Epithelial cell of proximal tubule (primary cell): ENCODE results near the gene PRSS1. TPM values are rescaled to one million over a fixed set of nuclear protein-coding genes. Genes with fewer than 3 reads are reported as not detected.
"Not testable (repeated sequence)": the region's sequence is repeated elsewhere in the genome, so short reads cannot be mapped to it uniquely, and the experiment has no call there.

Experiments
- DNase-seq: peaks from one replicate; pipeline ENCODE4 v3.0.0-alpha.2; 2011; ENCODE audit warnings: low read depth
- H3K4me3 ChIP-seq: 2 replicates; pipeline ENCODE4 v1.5.1; 2011; ENCODE audit warnings: low read depth, mild to moderate bottlenecking, low read length
- CTCF ChIP-seq: conservative IDR thresholded peaks from 2 replicates; pipeline ENCODE4 v1.5.1; 2012; ENCODE audit warnings: low read depth, mild to moderate bottlenecking, low read length
- total RNA-seq: library from RNA; depleted of rRNA; stranded (reverse); fragments of >200 nt; gene quantifications from 2 replicates; pipeline ENCODE4 v1.2.3, GENCODE V29; 2015

The PRSS1 gene
- total RNA-seq, 1 donor from 2014 or later: not detected

DNA sequence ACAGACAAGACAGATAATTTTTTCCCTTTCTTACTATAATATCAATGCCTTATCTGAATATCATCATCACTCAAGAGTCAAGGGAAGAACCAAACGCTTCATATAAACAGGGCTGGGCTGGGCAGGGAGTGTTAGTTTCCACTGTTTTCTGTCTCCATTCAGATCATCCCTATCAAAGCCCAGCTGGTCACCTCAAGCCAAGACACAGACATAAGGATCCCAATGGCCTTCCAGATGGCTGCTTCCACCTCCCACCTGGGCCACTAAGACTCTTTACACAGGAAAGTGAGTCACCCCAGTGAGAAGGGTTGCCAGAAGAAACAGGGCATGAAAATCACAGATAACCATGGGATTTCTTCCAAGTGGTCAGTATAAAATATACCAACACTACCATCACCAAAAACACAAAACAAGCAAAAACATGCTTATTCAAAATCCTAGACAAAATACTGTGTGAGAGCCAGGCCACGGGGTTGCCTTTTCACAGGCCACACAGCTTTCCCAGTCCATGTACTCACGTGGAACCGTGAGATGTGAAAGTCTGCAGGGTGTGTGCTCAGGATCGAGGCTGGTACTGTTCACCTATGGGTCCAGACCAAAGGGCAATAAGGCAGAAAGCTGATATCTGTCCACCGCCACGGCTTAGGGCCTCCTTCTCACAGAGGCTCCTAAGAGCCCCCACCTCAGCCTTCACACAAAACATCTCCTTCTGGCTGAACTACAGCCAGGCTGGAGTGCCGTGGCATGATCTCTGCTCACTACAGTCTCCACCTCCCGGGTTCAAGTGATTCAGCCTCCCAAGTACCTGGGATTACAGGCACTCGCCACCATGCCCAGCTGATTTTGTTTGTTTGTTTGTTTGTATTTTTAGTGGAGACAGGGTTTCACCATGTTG is 5.7 kb downstream of the PRSS1 start:
- H3K4me3 ChIP-seq: no peak overlapping the region
- no peak for TF ChIP-seq CTCF
- no peak for DNase-seq

- not testable (repeated sequence) for H3K4me3 ChIP-seq, DNase-seq
These were observed 9.0 kb downstream of the PRSS1 start for GRCh38 chr7:142758312-142758711.

DNA sequence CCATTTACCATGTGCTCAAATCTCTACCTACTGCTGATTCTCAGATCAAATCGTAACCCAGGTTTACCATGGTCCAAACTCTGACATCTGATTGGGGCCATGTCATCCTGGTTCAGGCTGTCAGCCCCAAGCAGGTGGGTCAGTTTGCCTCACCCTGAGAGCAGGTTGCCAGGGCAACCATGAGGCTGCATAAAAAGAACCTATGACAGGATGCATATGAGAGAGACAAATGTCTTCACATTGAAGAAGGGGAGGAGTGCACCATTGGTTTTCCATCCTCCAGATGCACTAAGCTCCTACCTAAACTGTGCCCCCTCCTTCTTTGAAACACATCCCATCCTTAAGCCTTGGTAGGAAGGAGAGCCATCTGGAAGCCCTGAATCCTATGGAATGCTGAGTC is 10.2 kb downstream of the PRSS1 start:
- no peak for DNase-seq
- no peak overlapping the region for H3K4me3 ChIP-seq
- no peak for TF ChIP-seq CTCF

- DNase-seq: no peak
- no peak for TF ChIP-seq CTCF
- H3K4me3 ChIP-seq: no peak overlapping the region
These were observed 10.9 kb downstream of the PRSS1 start for GRCh38 chr7:142760071-142760642.

DNA sequence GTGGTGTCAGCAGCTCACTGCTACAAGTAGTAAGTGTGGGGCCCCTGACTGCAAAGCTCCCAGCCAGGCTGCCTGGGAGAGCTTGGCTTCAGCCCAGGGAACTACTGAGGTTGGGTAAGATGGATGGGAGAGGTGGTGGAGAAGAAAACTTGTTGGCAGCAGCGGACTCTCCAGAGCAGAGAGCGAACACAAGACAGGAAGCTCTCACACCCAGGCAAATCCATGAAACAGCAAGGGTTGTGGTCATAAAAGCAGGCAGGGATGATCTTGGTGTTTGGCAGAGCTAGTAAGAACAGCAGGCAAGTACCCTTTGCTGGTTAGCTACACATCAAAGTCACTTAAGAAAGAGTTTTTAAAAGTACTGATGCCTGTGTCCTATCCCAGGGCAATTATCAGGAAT is 12.3 kb downstream of the PRSS1 start:
- not testable (repeated sequence) for DNase-seq, H3K4me3 ChIP-seq

GRCh38 chr7:142762104-142762503 is 12.8 kb downstream of the PRSS1 start:
- no peak for DNase-seq
- H3K4me3 ChIP-seq: no peak overlapping the region
- no peak for TF ChIP-seq CTCF

GRCh38 chr7:142767451-142767850 is 18.2 kb downstream of the PRSS1 start:
- DNase-seq: no peak
- no peak overlapping the region for H3K4me3 ChIP-seq
- TF ChIP-seq CTCF: no peak

- no peak for TF ChIP-seq CTCF
- DNase-seq: no peak
- H3K4me3 ChIP-seq: no peak overlapping the region
These were observed 18.6 kb downstream of the PRSS1 start for GRCh38 chr7:142767861-142768260.

DNA sequence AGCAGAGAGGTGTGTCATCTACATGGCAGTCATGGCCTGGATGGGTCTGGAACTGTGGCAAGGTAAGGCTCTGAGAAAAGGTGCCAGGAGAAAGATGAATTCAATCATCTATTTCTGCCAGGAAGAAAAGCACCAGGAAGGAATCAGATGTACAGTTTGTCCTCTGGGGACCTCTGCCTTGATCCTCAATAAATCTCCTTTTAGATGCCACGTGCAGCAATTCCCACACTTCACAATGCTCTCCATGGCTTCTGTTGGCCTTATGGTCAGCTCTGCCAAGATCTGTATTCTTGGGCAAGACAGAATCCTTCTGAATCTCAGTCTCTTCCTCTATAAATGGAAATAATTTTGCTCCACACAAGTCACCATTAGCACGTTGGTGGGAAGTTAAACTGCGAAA is 19.6 kb downstream of the PRSS1 start:
- not testable (repeated sequence) for H3K4me3 ChIP-seq, DNase-seq
